SKM-1 (cell line): ENCODE results near the gene ENPP4.
"Not testable (repeated sequence)": the region's sequence is repeated elsewhere in the genome, so short reads cannot be mapped to it uniquely, and the experiment has no call there.

Experiments used
- DNase-seq: peaks from one replicate; lab custom pipeline; 2025; ENCODE audit not compliant: unreplicated experiment; lab: John Stamatoyannopoulos, UW

The ENPP4 gene

DNA sequence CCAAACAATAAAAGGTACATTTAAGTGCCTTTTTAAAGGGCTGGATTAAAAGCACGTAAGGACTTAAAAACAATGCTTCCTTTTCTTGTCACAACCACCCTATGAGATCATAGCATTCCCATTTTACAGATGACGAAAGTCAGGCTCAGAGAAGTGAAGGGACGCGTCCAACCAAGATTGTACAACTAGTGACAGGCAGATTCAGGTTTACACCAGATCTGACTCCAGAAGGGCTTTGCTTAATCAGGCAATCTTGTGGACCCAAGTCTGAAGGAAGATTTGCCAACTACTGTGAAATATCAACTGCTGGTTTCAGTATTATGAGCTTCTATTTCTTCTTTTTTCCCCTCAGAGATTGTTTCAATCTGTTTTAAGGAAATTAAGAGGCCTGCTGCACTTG lies 877 bp downstream of the ENPP4 start:
- DNase-seq, result no peak

DNA sequence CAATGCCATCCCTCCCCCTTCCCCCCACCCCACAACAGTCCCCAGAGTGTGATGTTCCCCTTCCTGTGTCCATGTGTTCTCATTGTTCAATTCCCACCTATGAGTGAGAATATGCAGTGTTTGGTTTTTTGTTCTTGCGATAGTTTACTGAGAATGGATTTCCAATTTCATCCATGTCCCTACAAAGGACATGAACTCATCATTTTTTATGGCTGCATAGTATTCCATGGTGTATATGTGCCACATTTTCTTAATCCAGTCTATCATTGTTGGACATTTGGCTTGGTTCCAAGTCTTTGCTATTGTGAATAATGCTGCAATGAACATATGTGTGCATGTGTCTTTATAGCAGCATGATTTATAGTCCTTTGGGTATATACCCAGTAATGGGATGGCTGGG lies 1.5 kb downstream of the ENPP4 start:
- not testable (repeated sequence) for DNase-seq

- DNase-seq, result no peak
These were observed 4.4 kb downstream of the ENPP4 start for GRCh38 chr6:46134216-46134615.

- DNase-seq, result no peak
These were observed 5.4 kb downstream of the ENPP4 start for GRCh38 chr6:46135176-46135575.

- DNase-seq, result no peak
These were observed 7.0 kb downstream of the ENPP4 start for GRCh38 chr6:46136831-46137230.

- no peak for DNase-seq
These were observed 7.6 kb downstream of the ENPP4 start for GRCh38 chr6:46137387-46137786.

GRCh38 chr6:46138281-46138680 lies 8.5 kb downstream of the ENPP4 start:
- DNase-seq, result no peak

DNA sequence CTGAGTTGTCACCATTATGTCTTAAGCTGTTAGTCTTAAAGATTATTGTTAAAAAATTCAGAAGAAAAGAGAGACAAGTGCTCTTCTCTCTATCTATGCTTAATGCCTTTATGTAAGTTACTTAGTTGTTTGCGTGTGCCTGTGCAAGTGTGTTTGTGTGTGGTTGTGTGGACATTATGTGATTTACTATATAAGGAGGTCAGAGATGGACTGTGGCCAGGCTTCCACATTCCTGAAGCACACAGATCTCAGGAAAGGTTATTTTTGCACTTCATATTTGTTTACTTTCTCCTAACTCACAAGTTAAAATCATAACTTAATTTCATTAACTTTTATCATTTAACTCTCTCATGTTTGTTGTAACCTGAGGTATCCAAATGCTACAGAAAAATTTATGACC lies 14.5 kb downstream of the ENPP4 start:
- no peak for DNase-seq

DNA sequence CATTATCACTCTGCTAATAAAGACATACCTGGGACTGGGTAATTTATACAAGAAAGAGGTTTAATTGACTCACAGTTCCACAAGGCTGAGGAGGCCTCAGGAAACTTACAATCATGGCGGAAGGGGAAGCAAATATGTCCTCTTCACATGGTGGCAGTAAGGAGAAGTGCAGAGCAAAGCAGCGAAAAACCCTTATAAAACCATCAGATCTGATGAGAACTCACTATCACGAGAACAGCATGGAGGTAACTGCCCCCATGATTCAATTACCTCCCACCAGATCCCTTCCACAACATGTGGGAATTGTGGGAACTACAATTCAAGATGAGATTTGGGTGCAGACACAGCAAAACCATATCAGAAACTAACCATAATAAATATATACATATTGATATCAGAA lies 19.3 kb downstream of the ENPP4 start:
- DNase-seq, result not testable (repeated sequence)

DNA sequence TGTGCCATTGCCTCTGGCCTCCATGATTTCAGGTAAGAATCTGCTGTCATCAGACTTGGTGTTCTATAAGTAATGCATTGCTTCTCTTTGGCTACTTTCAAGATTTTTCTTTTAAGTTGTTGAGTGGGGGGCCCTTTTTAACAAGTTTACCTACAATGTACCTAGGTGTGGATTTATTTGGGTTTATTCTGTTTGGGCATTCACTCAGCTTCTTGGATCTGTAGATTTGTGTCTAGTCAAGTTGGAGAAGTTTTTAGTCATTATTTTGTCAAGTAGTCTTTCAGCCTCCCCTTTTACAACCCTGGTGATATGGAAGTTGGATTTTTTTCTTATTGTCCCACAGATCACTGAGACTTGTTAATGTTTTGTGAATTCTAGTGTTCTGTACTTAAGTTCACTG lies 26.9 kb downstream of the ENPP4 start:
- no peak for DNase-seq

DNA sequence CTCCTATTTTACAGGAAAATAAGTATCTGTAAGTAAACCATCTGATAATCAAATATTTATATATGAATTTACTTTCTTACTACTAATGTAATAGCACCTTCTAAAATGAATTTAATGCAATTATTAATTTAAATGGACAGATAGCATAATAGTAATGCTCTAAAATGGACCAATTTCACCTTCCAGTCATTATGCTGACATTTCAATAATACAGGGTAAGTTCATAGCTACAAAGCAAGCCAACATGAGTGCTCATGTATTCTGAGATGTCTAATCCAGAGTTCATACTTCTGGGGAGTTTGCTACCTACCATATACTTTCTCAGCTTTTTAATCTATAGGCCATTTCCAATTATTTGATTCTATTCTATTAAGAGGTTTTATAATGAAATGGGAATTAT lies 29.4 kb downstream of the ENPP4 start:
- no peak for DNase-seq

DNA sequence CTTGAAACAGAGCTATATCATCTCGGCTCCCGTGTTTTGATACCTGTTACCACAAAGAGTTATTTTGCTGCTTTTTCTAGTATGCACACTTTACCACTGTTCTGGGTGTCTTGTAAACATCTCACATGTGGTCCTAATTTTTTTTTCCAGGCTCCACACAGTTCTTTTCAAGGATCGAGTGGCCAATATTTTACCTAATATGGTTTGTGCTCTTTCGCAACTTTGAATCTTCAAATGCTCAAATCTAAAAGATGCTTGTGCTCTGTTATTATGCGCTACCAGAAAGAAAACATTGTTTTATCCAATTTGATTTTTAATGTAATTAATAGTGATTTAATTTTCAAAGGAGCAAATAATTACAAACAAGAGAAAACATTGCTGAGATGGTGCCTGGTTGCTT lies 30.3 kb downstream of the ENPP4 start:
- no peak for DNase-seq

- peak; percentile 48 for DNase-seq
These were observed 40.8 kb downstream of the ENPP4 start, which contains the start of gene ENPP5 for GRCh38 chr6:46170357-46171289. ENPP5 (minus strand) TSS chr6:46170980; CDS start chr6:46168262, 2,718 bp downstream.

DNA sequence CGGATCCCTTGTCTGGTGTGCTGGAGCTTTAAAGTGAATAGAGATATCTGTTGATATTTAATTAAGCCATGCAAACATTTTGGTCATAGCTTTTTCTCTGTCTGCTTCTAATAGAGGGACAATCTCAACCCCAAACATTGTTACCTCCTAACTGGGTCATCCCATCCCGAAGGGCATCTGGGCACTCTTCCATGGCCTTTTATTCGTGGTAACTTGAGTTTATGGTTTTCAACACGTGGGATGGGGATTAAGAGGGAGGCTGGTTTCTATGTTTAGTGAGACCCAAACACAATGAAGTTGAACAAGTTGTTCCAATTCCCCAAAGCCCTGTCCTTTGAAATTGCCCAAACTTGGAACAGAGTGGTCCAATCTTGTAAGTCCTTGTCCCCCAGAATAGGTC lies 42.4 kb downstream of the ENPP4 start:
- no peak for DNase-seq

DNA sequence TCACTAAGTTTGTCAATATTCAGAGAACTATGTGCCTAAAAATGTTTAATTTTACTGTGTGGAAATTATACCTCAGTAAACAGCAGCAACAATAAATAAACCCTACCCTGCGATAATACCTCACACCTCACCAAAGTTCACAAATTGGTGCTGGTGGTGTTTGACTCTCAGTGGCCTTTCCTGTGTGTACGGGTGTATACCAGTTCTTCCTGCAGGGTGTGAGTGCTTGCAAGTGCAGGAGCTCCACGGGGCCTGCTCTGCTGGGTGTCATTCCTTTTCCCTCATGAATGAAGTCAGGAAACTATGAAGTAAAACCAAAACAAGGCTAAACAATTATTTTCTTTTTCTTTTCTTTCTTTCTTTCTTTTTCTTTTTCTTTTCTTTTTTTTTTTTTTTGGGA lies 45.1 kb downstream of the ENPP4 start:
- no peak for DNase-seq

DNA sequence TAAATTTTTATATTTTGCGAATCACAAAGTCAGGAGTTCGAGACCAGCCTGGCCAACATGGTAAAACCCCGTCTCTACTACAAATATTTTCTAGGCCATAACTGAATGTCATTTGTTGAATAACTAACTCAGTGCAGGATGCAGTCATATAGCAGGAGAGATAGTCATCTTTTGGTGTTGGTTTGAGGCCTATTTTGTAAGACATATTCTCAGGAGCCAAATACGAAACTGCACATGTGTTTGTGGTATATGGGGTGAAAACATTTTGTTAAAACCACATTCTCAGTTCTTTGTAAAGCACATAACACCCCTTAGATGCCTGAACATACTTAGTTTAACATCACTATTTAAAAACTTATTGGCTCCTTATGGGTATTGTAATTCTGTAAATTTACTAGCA lies 45.7 kb downstream of the ENPP4 start:
- no peak for DNase-seq

GRCh38 chr6:46175976-46176375 lies 46.2 kb downstream of the ENPP4 start:
- DNase-seq, result no peak

GRCh38 chr6:46184114-46184513 lies 54.3 kb downstream of the ENPP4 start:
- no peak for DNase-seq

- DNase-seq, result no peak
These were observed 56.8 kb downstream of the ENPP4 start for GRCh38 chr6:46186583-46186982.

- no peak for DNase-seq
These were observed 59.9 kb downstream of the ENPP4 start for GRCh38 chr6:46189726-46190125.

GRCh38 chr6:46190889-46191288 lies 61.1 kb downstream of the ENPP4 start:
- no peak for DNase-seq

DNA sequence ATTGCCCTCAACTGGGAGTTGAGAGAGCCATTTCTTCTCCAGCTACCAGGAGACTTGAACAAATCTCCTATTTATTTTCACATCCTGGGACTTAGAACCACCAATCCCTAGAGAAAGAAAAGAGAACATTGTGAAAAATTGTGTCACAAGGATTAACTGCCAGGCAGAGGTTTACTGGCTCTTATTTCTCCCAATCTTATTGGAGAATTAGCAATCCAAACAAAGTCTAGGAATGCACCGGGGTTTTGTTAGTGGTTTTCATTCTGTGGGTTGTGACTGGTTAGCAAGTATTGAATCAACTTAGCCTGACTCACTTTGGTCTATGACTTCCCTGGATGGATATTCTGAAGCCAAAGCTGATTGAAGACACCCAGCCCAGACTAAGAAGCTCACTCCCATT lies 62.2 kb downstream of the ENPP4 start:
- no peak for DNase-seq
